Measurements from ENCODE around the gene PRAMEF13.
"Not testable (repeated sequence)": the region's sequence is repeated elsewhere in the genome, so short reads cannot be mapped to it uniquely, and the experiment has no call there.

PRAMEF13 gene, protein sequence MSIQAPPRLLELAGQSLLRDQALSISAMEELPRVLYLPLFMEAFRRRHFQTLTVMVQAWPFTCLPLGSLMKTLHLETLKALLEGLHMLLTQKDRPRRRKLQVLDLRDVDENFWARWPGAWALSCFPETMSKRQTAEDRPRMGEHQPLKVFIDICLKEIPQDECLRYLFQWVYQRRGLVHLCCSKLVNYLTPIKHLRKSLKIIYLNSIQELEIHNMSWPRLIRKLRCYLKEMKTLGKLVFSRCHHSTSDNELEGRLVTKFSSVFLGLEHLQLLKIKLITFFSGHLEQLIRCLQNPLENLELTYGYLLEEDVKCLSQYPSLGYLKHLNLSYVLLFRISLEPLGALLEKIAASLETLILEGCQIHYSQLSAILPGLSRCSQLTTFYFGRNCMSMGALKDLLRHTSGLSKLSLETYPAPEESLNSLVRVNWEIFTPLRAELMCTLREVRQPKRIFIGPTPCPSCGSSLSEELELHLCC

GRCh38 chr1:13201309-13201708 is at the start of gene PRAMEF13:
Gene PRAMEF13, minus strand, starts transcription at chr1:13201409. Its CDS starts 1,820 bp downstream, at chr1:13199589.
- DNase-seq (ENCODE audit: low read depth): not testable (repeated sequence)

- not testable (repeated sequence) for DNase-seq (ENCODE audit: low read depth)
Measured at GRCh38 chr1:13247122-13247521, 45.9 kb upstream of the PRAMEF13 start.

GRCh38 chr1:13246554-13246871 is 45.3 kb upstream of the PRAMEF13 start:
- DNase-seq (ENCODE audit: low read depth): not testable (repeated sequence)

DNA sequence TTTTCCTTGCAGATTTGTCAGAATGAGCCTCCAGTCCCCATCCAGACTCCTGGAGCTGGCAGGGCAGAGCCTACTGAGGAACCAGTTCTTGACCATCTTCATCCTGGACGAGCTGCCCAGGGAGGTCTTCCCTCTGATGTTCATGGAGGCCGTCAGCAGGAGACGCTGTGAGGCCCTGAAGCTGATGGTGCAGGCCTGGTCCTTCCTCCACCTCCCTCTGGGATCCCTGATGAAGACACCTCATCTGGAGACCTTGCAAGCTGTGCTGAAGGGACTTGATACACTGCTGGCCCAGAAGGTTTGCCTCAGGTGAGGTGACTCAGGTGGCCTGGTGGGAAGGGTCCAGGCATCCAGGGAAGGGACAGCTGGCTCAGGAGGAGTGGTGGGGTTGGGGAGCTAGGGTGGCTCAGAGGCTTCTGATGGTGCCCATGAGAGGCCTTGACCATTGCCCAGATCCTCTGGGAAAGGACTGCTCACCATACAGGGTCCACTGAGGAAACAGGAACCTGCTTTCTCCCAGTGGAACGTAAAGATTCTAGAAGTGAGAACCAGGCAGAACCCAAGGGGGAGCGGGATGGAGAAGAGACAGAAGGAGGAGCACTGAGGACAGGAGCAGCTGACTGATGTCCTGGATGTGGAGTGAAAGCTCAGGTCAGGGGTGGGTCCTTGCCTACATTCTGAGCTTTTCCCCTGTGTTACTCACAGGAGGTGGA is 44.8 kb upstream of the PRAMEF13 start:
- DNase-seq (ENCODE audit: low read depth): not testable (repeated sequence)

DNA sequence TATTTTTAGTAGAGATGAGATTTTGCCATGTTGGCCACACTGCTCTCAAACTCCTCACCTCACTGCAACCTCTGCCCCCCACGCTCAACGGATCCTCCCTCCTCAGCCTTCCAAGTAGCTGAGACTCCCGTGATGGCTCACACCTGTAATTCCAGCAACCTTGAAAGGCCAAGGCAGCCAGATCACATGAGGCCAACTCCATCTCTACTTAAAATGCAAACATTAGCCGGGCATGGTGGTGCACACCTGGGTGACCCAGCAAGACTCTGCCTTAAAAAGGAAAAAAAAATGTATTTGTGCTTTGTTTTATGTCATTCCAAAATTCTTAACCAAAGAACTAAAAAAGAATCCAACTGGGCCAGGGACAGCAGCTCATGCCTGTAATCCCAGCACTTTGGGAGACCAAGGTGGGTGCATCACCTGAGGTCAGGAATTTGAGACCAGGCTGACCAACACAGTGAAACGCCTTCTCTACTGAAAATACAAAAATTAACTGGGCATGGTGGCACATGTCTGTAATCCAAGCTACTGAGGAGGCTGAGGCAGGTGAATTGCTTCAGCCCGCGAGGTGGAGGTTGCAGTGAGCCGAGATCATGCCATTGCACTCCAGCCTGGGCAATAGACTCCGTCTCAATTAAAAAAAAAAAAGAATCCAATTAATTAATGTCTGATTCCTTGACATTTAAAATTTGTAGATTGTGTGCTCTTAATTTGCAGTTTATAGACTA is 42.5 kb upstream of the PRAMEF13 start:
- DNase-seq (ENCODE audit: low read depth): not testable (repeated sequence)

GRCh38 chr1:13239633-13240032 is 38.4 kb upstream of the PRAMEF13 start:
- DNase-seq (ENCODE audit: low read depth): not testable (repeated sequence)

DNA sequence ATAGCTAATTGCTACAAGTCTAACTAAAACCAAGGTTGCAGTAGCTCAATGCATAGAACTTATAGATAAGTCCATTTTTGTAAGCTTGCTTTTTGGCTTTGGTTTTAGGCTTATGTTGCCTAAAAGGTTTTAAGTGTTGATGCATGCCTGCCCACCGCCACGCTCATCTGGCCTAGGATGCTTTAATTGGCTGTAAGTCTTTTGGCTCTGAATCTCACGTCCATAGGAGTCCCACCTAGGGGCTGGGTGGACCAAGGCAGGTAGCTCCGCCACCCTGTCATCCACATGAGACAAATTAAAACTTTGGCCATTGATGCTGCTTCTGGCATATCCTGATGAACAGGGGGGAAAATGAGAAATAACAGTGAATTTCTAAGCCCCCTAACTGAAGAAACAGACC is 36.4 kb upstream of the PRAMEF13 start:
- not testable (repeated sequence) for DNase-seq (ENCODE audit: low read depth)

- DNase-seq (ENCODE audit: low read depth): not testable (repeated sequence)
Measured at GRCh38 chr1:13234057-13234456, 32.8 kb upstream of the PRAMEF13 start.

DNA sequence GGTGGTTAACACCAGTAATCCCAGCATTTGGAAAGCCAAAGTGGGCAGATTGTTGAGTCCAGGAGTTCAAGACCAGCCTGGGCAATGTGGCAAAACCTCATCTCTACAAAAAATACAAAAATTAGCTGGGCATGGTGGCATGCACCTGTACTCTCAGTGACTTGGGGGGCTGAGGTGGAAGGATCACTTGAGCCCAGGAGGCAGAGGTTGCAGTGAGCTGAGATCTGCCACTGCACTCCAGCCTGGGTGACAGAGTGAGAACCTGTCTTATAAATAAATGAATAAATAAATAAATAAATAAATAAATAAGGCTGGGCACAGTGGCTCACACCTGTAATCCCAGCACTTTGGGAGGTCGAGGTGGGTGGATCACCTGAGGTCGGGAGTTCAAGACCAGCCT is 30.8 kb upstream of the PRAMEF13 start:
- DNase-seq (ENCODE audit: low read depth): not testable (repeated sequence)

- not testable (repeated sequence) for DNase-seq (ENCODE audit: low read depth)
Measured at GRCh38 chr1:13231061-13231750, 30.0 kb upstream of the PRAMEF13 start.

DNA sequence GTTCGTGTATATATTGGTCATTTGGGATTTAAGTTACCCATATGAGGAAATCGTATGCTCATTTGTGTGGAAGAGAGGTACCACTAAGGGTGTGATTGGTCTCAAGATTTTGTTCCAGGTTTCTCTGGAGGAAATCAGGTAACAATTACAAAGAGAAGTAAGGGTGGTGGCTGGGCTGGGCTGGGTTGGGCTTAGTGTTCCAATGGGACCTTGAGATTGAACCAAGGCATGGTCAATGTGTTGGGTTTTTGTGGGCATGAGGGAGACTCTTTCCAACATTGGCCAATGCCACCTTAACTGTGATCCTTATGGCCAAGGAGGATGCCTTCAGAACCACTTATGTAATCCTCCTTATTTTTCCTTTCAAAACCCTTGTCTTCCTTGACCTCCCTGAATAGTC is 29.4 kb upstream of the PRAMEF13 start:
- DNase-seq (ENCODE audit: low read depth): not testable (repeated sequence)

DNA sequence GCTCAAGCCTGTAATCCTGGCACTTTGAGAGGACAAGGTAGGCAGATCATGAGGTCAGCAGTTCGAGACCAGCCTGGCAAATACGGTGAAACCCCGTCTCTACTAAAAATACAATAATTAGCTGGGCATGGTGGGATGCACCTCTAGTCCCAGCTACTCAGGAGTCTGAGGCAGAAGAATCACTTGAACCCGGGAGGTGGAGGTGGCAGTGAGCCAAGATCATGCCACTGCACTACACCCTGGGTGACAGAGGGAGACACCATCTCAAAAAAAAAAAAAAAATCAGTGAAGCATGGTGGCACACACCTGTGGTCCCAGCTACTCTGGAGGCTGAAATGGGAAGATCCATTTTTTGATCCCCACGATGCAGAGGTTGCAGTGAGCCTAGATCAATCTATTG is 28.9 kb upstream of the PRAMEF13 start:
- DNase-seq (ENCODE audit: low read depth): not testable (repeated sequence)

DNA sequence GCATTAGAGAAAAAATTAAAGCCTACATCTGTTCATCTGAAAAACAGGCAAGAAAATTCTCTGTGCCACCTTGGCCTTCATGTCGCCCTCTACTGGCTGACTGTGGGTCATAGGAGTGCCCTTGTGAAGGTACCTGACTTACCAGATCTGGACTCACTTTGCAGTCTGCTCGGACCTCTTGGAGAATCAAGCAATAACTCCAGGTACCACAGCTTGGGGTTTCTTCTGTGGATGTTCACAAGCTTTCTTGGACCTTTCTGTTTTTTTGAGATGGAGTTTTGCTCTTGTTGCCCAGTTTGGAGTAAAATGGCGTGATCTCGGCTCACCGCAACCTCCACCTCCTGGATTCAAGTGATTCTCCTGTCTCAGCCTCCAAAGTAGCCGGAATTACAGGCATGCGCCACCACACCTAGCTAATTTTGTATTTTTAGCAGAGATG is 27.2 kb upstream of the PRAMEF13 start:
- DNase-seq (ENCODE audit: low read depth): peak; percentile 19

DNA sequence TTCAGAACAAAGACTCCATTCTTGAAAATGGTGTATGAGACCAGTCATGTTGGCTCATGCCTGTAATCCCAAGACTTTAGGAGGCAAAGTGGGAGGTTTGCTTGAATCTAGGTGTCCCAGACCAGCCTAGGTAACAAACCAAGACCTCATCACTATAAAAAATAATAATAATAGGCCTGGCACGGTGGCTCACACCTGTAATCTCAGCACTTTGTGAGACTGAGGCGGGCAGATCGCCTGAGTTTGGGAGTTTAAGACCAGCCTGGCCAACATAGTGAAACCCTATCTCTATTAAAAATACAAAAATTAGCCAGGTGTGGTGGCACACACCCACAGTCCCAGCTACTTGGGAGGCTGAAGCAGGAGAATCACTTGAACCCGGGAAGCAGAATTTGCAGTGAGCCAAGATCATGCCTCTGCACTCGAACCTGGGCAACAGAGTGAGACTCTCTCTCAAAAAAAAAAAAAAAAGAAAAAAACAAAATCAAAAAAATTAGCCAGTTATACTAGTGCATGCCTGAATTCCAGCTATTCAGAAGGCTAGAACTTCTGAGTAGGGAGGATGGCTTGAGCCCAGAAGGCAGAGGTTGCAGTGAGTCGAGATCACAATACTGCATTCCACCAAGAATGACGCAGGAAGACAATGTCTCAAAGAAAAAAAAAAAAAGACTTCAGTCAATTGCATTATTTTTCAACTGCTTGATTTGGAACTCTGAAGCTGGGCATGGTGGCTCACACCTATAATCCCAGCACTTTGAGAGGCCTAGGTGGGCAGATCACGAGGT is 26.3 kb upstream of the PRAMEF13 start:
- not testable (repeated sequence) for DNase-seq (ENCODE audit: low read depth)

DNA sequence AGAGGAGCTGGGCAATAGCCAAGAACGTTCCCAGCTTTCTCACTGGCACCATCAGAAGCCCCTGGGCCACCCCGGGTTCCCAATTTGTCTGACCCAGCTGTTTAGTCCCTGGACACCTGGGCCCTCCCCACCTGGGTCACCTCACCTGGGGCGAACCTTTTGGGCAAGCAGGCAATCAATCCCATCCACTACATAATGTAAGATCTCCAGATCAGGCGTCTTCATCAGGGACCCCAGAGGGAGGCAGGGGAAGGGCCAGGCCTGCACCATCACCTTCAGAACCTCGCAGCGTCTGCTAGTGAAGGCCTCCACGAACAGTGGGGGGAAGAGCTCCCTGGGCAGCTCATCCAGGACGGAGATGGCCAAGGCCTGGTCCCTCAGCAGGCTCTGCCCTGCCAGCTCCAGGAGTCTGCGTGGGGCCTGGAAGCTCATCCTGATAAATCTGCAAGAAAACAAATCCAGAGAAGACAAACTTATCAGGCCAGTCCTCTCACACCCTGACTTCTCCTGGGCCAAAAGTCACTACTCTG is 24.5 kb upstream of the PRAMEF13 start, which contains the start of gene PRAMEF18:
TSS of gene PRAMEF18 (minus strand) at position 480 of the 530 bp plus-strand sequence. CDS start at position 432, 48 bp downstream.
- not testable (repeated sequence) for DNase-seq (ENCODE audit: low read depth)

GRCh38 chr1:13224480-13225060 is 23.4 kb upstream of the PRAMEF13 start:
- DNase-seq (ENCODE audit: low read depth): no peak

DNA sequence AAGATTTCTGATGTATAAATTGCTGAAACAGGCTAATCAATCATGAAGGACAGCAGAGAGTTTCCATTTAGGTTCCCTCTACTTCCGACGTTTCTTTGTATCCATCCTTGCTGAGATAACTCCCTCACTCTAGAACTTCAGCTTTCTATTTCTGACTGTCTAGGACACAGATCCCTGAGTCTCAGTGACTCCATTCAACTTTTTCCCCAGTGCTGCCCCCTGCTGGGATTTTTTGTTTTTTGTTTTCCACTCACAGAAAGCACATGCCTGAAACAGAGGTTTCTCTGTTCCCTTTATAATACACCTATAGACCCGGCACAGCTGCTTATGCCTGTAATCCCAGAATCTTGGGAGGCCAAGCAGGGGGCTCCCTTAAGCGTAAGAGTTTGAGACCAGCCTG is 21.6 kb upstream of the PRAMEF13 start:
- DNase-seq (ENCODE audit: low read depth): not testable (repeated sequence)

GRCh38 chr1:13219203-13219602 is 18.0 kb upstream of the PRAMEF13 start:
- not testable (repeated sequence) for DNase-seq (ENCODE audit: low read depth)

DNA sequence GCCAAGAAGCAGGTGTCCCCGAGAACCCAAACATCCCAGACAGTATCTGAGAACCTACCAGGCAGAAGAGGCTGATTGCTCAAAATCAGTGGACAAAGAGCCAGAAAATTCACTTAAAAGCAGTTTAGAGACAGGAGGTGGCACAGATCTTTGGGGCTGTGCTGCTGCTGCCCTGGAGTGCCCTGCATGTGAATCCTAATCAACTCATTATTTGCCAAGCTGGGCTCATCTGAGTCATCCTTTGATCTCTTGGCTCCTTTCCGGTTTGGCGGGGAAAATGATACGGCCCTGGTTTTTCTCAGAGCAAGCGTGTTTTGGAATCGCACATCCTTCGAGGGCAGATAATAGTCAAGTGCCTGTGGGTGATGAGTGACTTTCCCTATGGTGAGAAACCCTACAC is 15.4 kb upstream of the PRAMEF13 start:
- DNase-seq (ENCODE audit: low read depth): not testable (repeated sequence)

DNA sequence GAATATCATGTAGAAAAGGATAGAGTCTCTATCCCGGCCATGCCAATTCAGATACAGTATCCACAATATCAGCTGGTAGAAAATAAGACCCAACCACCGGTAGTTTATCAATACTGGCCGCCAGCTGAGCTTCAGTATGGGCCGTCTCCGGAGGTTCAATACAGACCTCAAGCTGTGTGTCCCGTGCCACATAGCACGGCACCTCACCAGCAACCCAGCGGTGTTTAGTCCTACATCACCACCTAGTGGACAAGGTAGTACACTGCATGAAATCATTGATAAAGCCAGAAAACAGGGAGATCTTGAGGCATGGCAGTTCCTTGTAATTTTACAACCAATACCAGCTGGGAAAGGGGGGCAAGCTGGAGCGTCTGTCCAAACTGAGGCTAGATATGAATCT is 7.5 kb upstream of the PRAMEF13 start:
- DNase-seq (ENCODE audit: low read depth): not testable (repeated sequence)
